ENCODE results near the gene HNRNPK.

DNA sequence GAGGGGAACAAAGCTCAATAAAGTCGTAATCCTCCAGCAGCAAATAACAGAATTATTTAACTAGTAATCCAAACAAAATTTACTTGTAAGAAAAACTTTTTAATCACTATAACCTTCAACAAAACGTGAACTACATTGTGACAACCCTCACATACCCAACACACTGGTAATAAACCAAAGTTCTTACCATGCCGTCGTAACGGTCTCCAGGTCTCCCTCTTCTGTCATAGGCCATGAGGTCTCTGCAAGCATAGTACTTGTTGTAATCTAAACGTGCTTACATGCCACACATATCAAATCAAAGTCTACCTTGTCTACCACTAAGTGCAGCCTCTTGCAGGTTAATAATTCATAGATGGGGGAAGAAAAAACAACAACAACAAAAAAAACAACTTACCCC is 8.5 kb downstream of the HNRNPK start:
- TF ChIP-seq, protein P1, sequence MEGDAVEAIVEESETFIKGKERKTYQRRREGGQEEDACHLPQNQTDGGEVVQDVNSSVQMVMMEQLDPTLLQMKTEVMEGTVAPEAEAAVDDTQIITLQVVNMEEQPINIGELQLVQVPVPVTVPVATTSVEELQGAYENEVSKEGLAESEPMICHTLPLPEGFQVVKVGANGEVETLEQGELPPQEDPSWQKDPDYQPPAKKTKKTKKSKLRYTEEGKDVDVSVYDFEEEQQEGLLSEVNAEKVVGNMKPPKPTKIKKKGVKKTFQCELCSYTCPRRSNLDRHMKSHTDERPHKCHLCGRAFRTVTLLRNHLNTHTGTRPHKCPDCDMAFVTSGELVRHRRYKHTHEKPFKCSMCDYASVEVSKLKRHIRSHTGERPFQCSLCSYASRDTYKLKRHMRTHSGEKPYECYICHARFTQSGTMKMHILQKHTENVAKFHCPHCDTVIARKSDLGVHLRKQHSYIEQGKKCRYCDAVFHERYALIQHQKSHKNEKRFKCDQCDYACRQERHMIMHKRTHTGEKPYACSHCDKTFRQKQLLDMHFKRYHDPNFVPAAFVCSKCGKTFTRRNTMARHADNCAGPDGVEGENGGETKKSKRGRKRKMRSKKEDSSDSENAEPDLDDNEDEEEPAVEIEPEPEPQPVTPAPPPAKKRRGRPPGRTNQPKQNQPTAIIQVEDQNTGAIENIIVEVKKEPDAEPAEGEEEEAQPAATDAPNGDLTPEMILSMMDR (IDR thresholded peaks at IDR 0.05; ENCODE audit: insufficient read depth, low read length), result no peak
- no peak for TF ChIP-seq GABPA (IDR thresholded peaks at IDR 0.05; ENCODE audit: low read depth)
- 0 out of 2 replicates have a peak, but pooled peaks have one; percentile 20 for TF ChIP-seq POLR2AphosphoS5 (IDR thresholded peaks at IDR 0.05; ENCODE audit: low read depth)
- TF ChIP-seq, protein P2, sequence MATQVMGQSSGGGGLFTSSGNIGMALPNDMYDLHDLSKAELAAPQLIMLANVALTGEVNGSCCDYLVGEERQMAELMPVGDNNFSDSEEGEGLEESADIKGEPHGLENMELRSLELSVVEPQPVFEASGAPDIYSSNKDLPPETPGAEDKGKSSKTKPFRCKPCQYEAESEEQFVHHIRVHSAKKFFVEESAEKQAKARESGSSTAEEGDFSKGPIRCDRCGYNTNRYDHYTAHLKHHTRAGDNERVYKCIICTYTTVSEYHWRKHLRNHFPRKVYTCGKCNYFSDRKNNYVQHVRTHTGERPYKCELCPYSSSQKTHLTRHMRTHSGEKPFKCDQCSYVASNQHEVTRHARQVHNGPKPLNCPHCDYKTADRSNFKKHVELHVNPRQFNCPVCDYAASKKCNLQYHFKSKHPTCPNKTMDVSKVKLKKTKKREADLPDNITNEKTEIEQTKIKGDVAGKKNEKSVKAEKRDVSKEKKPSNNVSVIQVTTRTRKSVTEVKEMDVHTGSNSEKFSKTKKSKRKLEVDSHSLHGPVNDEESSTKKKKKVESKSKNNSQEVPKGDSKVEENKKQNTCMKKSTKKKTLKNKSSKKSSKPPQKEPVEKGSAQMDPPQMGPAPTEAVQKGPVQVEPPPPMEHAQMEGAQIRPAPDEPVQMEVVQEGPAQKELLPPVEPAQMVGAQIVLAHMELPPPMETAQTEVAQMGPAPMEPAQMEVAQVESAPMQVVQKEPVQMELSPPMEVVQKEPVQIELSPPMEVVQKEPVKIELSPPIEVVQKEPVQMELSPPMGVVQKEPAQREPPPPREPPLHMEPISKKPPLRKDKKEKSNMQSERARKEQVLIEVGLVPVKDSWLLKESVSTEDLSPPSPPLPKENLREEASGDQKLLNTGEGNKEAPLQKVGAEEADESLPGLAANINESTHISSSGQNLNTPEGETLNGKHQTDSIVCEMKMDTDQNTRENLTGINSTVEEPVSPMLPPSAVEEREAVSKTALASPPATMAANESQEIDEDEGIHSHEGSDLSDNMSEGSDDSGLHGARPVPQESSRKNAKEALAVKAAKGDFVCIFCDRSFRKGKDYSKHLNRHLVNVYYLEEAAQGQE (IDR thresholded peaks at IDR 0.05; ENCODE audit: insufficient replicate concordance, low read depth), result no peak
- TF ChIP-seq SPI1 (IDR thresholded peaks at IDR 0.05; ENCODE audit: borderline replicate concordance, low read depth), result no peak

Measured in HL-60 (cell line).